ENCODE results near the gene DPP4. TPM values are rescaled to one million over a fixed set of nuclear protein-coding genes. Genes with fewer than 3 reads are reported as not detected.
A peak's percentile ranks its signal among the peaks of the same experiment; 100 is the strongest.

Gene DPP4
- polyA plus RNA-seq, 4 donors: 109 to 130 (median 113) TPM

DNA sequence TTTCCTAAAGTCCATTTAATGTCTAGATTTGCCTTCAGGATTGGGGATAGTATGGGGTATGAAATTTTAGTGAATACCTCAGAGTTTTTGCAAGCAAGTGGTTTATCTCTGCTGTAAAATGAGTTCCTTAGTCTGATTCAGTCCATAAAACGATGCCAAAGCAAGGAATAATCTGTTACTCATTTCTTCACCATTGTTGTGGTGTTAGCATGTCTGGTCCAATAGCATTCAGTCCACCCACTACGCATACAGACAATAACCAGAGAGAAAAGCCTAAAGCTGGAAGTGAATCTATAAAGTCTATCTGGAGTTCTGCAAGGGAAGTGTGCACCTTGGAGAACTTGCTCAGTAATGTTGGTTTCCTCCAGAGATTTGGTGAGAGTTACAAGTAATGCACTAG is 12.9 kb upstream of the DPP4 start:
- DNase-seq (ENCODE audit: low read depth in 4 of 4, low spot score in 2 of 4): no peak

DNA sequence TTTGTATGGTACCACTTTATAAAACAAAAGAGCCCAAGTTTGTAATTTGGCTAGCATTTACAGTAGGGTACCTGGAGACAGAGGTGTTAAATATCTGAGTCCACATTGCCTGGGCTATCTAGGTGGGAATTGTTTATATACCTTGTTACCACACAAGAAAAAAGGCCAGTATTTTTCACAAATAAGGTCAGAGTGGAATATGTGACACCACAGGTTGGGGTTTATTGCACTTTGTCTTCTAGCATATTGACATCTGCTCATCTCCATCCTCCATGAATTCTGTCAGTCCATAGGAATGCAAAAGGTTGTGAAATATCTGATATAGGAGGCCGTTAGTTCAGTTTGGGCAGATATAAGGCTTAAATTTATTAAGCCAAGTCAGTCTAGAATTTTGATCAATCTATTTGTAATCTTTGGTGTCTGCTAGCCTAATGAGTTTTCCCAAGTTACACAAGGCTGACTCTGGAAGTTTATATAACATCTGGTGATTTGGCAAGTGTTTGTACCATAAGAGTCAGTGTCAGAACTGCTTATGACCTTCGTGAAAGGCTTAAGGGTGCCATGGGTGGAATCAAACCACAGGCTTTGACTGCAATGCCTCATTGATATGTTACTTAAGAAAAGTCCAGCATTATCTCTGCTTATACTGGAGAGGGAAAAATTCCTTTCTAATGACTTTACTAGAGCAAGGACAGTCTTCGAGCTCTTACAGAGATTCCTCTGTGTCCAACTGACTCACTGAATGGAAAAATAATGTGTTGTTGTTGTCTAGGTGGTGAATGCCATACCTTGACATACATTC is 11.3 kb upstream of the DPP4 start:
- DNase-seq (ENCODE audit: low read depth in 4 of 4, low spot score in 2 of 4): no peak

GRCh38 chr2:162084536-162084935 is 10.5 kb upstream of the DPP4 start:
- DNase-seq (ENCODE audit: low read depth in 4 of 4, low spot score in 2 of 4): no peak

- DNase-seq (ENCODE audit: low read depth in 4 of 4, low spot score in 2 of 4): no peak
Measured at GRCh38 chr2:162082681-162083080, 8.7 kb upstream of the DPP4 start.

DNA sequence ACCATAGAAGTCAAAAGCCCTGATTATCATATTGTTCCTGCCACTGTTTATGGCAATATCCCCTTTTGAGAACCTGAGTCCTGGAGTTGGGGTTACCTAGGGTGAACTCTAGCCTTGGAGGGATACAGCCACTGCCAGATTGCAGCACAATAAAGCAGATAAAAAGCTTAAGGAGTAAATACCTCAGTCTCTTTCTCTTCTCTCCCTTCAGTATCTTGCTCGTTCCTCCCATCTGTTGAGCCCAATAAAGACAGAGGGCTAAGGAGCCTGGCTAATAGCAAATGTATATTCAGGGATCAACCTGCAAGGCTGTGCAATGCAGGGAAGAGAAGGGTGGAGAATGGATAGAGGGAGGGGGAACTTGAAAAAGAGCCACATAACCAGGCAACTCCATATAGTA is 8.0 kb upstream of the DPP4 start:
- DNase-seq (ENCODE audit: low read depth in 4 of 4, low spot score in 2 of 4): no peak

GRCh38 chr2:162079514-162079913 is 5.5 kb upstream of the DPP4 start:
- DNase-seq (ENCODE audit: low read depth in 4 of 4, low spot score in 2 of 4): no peak

DNA sequence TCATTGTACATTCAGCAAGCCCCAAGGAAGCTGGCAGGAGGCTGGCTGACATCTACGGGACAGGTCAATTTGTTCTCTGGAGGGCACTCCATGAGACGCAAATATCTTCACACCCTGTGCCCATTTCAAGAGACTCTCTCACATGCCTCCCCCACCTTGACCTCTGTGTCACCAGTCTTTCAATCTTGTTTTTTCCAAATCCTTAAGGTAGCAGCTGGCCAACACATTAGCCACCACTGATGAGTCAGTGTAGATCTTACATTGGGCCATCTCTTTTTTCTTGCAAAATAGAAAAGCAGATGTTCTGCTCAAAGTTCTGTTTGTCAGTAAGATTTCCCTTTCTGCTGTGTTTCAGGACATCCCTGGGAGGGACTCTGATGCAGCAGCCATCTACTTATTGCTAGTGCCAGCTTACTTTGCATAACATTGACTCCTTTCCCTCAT is 1.7 kb upstream of the DPP4 start:
- no peak for DNase-seq (ENCODE audit: low read depth in 4 of 4, low spot score in 2 of 4)

- DNase-seq (ENCODE audit: low read depth in 4 of 4, low spot score in 2 of 4): no peak
Measured at GRCh38 chr2:162074928-162075688, 1.1 kb upstream of the DPP4 start.

- no peak for DNase-seq (ENCODE audit: low read depth in 4 of 4, low spot score in 2 of 4)
Measured at GRCh38 chr2:162074632-162074895, 549 bp upstream of the DPP4 start.

DNA sequence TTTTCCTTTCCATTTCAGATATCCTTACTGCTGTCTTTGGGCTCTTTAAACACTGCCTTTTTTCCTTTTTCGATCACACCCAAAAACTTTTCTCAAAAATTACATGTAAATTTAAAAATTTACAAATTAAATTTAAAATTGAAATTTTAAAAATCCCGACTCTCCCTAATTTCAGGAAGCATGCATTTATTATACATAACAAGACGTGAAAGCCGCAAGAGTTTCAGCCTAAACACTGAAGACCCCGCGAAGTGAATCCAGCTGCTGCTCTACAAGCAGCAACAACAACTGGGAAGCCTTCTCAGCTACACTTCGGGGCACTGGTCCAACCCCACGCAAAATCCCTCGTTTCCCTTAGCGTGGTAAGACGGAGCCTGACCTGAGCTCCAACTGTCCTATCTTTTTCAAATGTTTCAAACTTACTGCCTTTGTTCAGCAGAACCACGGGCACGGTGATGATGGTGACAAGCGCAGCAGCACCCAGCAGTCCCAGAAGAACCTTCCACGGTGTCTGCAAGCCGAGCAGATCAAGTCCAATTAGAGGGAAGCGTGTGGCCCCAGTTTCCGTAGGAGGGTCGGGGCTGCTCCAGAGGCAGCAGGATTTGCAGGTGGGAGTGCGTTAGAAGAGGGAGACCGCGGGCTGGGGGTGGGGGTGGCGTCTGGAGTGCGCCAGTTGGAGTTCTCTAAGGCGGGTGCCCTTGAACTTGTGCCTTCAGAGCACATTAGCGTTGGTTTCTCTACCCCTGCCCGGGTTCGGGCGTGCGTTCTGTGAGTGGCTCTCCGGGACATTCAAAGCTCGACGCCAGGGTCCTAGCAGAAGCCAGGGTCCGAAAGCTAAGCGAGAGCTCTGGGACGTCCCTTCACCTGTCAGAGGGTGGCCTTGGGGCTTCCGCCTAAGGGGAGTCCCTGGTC is 783 bp downstream of the DPP4 start:
- peak in 1 of 4 donors; percentile 32 for DNase-seq (ENCODE audit: low read depth in 4 of 4, low spot score in 2 of 4)

DNA sequence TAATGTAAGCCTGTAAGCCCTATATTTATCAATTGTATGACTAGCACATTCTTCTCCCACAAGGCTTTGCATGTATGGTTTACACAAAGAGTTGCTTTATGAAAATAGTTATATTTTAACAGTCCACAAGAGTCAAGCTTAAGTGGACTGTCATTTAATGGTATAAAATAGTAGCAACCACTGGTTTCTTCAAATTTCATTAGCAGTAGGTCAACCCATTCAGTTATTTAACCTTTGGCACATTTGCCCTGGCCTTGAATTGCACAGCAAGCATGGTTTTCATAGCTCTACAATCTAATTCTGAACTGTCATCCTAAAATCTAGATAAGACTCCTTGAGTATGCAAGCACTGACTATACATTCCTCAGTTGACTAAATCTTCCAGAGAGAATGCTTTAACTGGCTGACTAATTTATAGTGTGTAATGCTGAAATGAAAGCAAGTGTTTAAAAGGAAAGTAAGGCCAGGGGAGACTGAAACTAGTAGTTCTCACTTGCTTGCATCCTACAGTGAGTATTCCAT is 1.8 kb downstream of the DPP4 start:
- DNase-seq (ENCODE audit: low read depth in 4 of 4, low spot score in 2 of 4): no peak

GRCh38 chr2:162071001-162071400 is 3.0 kb downstream of the DPP4 start:
- DNase-seq (ENCODE audit: low read depth in 4 of 4, low spot score in 2 of 4): no peak

- DNase-seq (ENCODE audit: low read depth in 4 of 4, low spot score in 2 of 4): no peak
Measured at GRCh38 chr2:162070228-162070936, 3.6 kb downstream of the DPP4 start.

GRCh38 chr2:162069267-162069903 is 4.6 kb downstream of the DPP4 start:
- DNase-seq (ENCODE audit: low read depth in 4 of 4, low spot score in 2 of 4): no peak

DNA sequence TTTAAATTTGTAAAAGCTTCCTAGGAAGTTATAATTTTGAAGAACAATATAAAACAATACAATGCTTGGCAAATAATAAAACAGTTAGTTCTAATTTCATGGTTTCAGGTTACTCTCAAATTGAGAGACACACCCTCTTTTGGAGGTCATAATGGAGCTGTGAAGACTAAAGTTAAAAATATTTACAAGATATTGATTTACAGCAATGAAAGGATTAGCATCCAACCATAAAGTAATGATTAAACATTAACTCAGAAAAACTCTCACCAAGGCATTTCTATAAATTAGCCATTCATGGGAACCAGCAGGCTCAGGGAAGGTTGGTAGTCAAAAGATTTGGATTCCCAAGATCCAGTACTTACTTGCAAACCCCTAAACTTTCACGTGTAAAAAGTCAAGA is 6.4 kb downstream of the DPP4 start:
- DNase-seq (ENCODE audit: low read depth in 4 of 4, low spot score in 2 of 4): no peak

GRCh38 chr2:162065767-162066166 is 8.2 kb downstream of the DPP4 start:
- no peak for DNase-seq (ENCODE audit: low read depth in 4 of 4, low spot score in 2 of 4)

- DNase-seq (ENCODE audit: low read depth in 4 of 4, low spot score in 2 of 4): no peak
Measured at GRCh38 chr2:162063899-162064298, 10.1 kb downstream of the DPP4 start.

GRCh38 chr2:162063281-162063680 is 10.7 kb downstream of the DPP4 start:
- no peak for DNase-seq (ENCODE audit: low read depth in 4 of 4, low spot score in 2 of 4)

DNA sequence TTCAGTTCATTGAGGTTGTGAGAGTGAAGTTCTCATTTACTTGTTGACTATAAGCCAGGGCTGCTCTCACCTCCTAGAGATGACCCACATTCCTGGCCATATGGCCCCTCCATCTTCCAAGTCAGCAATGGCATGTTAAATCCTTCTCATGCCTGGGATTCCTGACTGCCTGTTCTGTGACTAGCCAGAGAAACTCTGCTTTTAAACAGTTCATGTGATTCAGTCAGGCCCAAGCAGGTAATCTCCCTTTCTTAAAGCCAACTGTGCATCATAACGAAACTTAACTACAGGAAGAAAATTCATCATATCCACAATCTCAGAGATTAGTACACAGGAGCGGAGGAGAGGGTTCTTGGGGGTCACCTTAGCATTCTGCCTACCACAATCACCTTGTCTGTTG is 11.5 kb downstream of the DPP4 start:
- DNase-seq (ENCODE audit: low read depth in 4 of 4, low spot score in 2 of 4): no peak

DNA sequence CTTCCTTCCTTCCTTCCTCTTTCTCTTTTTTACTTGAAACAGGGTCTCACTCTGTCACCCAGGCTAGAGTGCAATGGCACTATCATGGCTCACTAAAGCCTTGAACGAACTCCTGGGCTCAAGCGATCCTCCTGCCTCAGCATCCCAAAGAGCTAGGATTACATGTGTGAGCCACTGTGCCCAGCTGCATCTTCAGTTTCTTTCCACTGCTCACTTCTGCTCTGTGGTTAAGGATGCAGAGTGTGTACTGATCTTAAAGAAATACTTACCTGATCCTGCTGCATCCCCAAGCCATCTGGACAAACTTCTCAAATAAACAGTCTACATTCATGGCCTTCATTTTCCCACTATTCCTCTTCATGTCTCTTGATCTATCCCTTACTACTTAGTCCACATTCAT is 13.0 kb downstream of the DPP4 start:
- no peak for DNase-seq (ENCODE audit: low read depth in 4 of 4, low spot score in 2 of 4)
